GM21576 (cell line): ENCODE results near the gene SPAG6.
"Not testable (repeated sequence)": the region's sequence is repeated elsewhere in the genome, so short reads cannot be mapped to it uniquely, and the experiment has no call there.

Experiments
- ATAC-seq: cut with Tn5 transposase; IDR thresholded peaks from one replicate; pipeline ENCODE4 v1.9.1; 2021; ENCODE audit warnings: mild to moderate bottlenecking, moderate library complexity; ENCODE audit not compliant: unreplicated experiment

The SPAG6 gene

DNA sequence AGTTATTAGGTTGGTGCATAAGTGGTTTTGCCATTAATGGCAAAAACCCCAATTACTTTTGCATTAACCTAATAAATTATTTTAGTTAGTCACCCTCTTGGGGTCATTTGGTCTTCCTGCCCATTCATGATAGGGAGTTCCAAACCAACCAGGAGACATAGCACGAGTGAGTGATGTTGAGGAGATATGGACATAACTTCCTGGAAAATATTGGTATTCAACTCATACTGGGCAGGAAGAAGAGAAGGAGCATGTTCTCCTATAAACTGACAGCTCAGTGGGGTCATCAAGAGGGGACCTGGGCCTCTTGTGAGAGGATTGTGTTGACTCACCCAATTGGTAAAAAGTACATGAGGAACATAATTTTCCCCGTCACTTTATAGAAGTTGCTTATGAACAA, 23.7 kb downstream of the SPAG6 start:
- no peak for ATAC-seq

- ATAC-seq: no peak
Measured at GRCh38 chr10:22369434-22370072, 24.3 kb downstream of the SPAG6 start.

DNA sequence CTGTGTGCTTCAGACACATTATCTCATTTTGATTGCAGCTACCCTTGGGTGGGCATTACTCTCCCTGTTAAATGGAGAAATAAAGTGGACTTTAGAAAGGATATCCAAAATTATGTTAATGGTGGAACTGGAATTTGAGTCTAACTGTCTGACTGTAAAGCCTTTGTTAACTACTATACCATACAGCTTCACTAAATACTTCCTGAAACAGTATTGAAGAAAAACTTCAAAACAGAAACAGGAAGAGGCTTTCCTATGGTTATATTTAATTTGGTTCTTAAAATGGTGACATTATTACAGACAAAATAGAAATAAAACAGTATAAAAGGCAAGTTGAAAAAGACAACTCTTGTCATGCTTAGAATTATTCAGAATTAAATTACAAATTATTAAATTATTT, 25.0 kb downstream of the SPAG6 start:
- no peak for ATAC-seq

- ATAC-seq: no peak
Measured at GRCh38 chr10:22372298-22372697, 27.0 kb downstream of the SPAG6 start.

DNA sequence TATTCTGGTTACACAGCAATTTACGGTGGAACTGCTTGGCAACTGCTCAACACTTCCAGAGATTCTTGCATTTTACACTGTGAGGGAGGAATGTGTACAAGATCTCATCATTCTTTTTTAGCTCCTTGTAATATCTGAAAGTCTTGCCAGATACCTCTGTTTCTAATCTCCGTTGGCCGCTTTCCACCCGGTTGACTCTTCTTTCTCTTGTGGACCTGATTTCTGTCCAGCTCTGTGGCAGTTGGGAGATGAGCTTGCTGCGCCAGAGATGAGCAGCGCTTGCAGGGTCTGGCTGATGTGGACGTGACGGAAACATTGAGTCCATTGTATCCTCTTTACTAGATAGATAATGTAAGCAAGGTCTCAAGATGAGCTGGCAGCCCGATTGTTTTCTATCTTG, 27.6 kb downstream of the SPAG6 start:
- ATAC-seq: no peak

GRCh38 chr10:22374489-22375126, 29.3 kb downstream of the SPAG6 start:
- ATAC-seq: no peak

- peak; percentile 71 for ATAC-seq
Measured at GRCh38 chr10:22379059-22379458, 33.8 kb downstream of the SPAG6 start.

DNA sequence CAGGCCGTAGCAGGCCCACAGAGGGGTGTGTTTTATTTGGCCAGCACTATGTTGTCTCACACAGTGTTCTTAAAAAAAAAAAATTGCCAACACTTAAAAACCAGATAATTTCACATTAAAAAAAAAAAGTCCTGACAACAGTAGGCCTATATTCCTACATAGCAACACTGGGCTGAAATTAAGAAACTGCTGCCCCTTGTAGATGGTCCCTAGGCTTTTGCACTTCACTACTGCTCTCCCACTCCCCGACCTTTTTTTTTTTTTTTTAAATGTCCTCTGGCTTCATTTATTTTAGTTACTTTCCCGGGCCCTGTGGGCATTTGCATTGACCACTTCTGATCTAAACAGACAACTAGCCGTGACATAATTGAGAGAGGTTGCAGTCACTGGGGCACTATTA, 36.0 kb downstream of the SPAG6 start:
- no peak for ATAC-seq

DNA sequence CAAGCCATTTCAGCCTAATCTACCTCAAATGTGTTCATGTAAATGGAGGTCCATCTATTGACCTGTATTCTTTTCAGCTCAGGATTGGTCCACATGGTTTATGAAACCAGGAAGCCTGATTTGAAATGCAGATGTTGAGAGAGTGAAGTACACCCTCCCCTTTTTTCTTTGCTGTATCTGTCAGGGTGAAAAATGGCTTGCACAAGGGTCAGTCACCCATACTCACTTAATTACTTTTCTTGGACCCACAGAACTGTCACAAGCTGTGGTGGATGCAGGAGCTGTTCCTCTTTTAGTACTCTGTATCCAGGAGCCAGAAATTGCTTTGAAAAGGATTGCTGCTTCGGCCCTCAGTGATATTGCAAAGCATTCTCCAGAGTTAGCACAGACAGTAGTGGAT, 41.2 kb downstream of the SPAG6 start:
- no peak for ATAC-seq

GRCh38 chr10:22389856-22390589, 44.7 kb downstream of the SPAG6 start:
- no peak for ATAC-seq

GRCh38 chr10:22391600-22391999, 46.3 kb downstream of the SPAG6 start:
- ATAC-seq: no peak

GRCh38 chr10:22396195-22396594, 50.9 kb downstream of the SPAG6 start:
- not testable (repeated sequence) for ATAC-seq

GRCh38 chr10:22406916-22407315, 61.6 kb downstream of the SPAG6 start:
- not testable (repeated sequence) for ATAC-seq

DNA sequence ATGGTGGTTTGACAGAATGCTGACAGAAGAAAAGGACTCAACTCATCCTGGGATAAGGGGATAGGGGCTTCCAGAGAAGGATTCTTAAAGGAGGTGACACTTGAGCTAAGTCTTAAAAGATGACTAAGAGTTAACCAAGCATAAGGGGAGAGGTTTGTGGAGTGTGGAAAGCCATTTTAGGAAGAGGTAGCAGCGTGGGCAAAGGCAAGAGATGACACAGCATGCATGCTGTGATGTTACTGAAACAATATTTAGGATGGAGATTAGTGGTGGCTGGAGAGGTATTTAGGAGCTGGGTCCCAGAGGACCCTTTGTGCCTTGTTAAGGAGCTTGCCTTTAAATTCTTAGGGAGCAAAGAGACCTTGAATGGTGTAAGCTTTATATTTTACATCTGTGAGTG, 65.1 kb downstream of the SPAG6 start:
- no peak for ATAC-seq

- no peak for ATAC-seq
Measured at GRCh38 chr10:22410846-22411245, 65.5 kb downstream of the SPAG6 start.

GRCh38 chr10:22414146-22414545, 68.8 kb downstream of the SPAG6 start:
- no peak for ATAC-seq

- ATAC-seq: no peak
Measured at GRCh38 chr10:22415072-22415471, 69.8 kb downstream of the SPAG6 start.

GRCh38 chr10:22417736-22418268, 72.5 kb downstream of the SPAG6 start:
- no peak for ATAC-seq

GRCh38 chr10:22420787-22421517, 75.7 kb downstream of the SPAG6 start:
- no peak for ATAC-seq

GRCh38 chr10:22426653-22427052, 81.4 kb downstream of the SPAG6 start:
- no peak for ATAC-seq

GRCh38 chr10:22427101-22427500, 81.8 kb downstream of the SPAG6 start:
- no peak for ATAC-seq
